HG03378 (cell line): ENCODE data around the gene TAX1BP1.

Source experiments
- ATAC-seq: cut with Tn5 transposase; IDR thresholded peaks from one replicate; pipeline ENCODE4 v1.9.1; 2021; ENCODE audit warnings: mild to moderate bottlenecking, moderate library complexity; ENCODE audit not compliant: unreplicated experiment

Gene TAX1BP1

DNA sequence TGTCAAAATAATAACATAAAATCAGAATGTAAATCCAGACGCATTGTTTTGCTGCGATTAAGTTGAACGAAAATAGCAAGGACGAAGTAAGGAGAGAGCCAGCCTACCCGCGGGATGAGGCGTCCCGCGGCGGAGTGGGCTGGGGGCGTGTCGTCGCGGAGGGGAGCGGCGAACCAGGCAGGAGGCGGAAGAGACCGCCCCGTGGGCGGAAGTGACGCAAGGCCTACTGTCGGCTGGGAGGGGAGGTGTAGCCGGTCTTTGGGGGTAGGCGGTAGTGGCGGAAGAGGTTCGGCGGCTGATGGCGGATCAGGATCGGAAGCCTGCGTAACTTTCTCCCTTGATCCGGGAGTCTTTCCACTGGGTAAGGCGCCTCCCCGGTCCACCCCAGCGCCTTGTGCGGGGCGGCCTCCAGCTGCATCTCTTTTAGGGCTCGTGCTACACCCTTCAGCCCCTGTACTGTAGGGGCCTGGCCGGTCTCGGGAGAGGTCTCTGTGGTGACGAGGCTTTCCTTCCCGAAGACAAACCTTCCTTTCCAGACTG, at the start of gene TAX1BP1:
TSS of gene TAX1BP1 (plus strand) at position 254 of the 540 bp plus-strand sequence. CDS start 8,363 bp downstream, outside the sequence.
- ATAC-seq = peak; percentile 87

DNA sequence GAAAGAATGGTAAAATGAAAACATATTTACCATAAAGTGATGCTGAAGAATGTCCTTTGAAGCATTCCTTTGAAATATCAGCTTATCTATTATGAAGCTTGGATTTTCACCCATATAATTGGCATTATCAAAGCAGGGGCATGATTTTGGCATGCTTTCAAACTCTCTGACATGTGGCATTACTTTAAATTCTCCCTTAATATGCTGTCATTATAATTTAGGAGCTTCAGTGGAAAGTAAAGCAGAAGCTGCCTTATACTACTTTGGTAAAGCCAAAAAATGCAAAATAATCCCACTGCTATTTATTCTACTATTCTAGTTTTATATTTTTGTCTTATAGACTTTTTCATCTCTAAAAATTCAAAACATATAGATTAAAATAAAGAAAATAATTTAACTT, 49.3 kb upstream of the TAX1BP1 start:
- no peak for ATAC-seq

GRCh38 chr7:27693794-27694193, 46.2 kb upstream of the TAX1BP1 start:
- no peak for ATAC-seq

- ATAC-seq = no peak
Measured at GRCh38 chr7:27695096-27695495, 44.9 kb upstream of the TAX1BP1 start.

- ATAC-seq = peak; percentile 87
Measured at GRCh38 chr7:27697861-27698430, 42.0 kb upstream of the TAX1BP1 start.

DNA sequence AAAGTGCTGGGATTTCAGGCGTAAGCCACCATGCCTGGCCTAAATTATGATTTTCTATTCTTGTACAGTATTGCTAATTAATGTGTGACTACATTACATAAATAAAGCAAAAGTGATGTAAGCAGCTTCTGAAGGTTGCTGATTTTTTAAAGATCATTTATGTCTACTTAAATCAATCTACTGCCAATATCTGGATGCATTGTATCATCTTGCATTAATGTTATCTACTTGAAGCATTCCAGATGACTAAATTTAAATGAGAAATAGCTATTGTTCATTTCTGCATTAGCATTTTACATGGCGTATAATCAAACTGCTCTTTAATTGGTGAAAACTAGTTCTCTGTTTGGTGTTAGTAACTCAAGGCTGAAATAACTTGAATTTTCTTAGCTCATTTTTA, 40.2 kb upstream of the TAX1BP1 start:
- no peak for ATAC-seq

GRCh38 chr7:27700501-27700900, 39.5 kb upstream of the TAX1BP1 start:
- ATAC-seq = no peak

DNA sequence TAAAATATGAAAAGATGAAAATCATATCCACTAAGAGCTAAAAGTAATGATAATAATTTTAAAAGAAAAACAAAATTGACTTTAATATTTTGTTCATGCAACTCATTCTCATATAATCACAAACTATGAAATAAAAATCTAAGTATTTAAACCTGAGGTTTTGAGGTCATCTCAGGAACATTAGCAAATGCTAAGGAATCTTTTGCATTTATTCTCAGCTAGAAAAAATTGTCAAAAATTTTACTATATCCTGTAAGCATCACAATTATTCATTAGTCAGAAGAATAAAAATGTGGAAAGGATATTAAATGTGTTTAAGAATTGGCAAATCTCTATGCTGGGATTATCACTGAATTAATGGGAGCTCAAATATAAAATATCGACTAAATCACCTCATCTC, 36.8 kb upstream of the TAX1BP1 start:
- no peak for ATAC-seq

- no peak for ATAC-seq
Measured at GRCh38 chr7:27704422-27705199, 35.4 kb upstream of the TAX1BP1 start.

DNA sequence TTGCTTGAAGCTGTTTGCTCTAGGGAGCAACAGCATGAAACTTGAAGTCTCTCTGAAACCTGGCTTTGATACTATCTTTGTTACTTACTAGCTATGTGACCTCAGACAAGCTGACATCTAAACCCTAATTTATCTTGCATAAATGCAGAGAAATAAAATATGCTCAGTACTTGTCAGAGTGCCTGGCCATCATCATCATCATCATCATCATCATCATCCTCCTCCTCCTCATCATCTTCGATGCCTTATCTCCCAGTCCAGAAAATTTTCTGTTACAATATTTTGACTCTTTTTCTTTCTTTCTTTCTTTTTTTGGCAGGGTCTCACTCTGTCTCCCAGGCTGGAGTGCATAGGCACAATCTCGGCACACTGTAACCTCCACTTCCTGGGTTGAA, 34.8 kb upstream of the TAX1BP1 start:
- no peak for ATAC-seq

DNA sequence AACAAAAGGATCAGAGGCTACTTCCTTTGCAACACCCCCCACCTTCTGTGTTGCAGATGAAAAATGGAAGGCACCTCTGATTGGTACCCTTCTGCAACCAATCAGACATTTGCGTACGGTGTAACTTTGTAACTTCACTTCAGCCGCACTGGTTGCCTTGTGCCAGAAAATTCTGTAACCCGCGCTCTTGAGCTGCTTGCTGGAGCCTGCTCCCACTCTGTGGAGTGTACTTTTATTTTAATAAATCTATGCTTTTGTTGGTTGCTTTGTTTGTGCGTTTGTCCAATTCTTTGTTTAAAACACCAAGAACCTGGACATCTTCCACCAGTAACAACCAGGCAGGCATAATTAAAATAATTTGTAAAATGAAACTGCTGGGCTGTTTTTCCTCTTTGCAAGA, 31.5 kb upstream of the TAX1BP1 start:
- ATAC-seq = no peak

- no peak for ATAC-seq
Measured at GRCh38 chr7:27709137-27710075, 30.6 kb upstream of the TAX1BP1 start.

GRCh38 chr7:27712217-27712616, 27.7 kb upstream of the TAX1BP1 start:
- ATAC-seq = no peak

DNA sequence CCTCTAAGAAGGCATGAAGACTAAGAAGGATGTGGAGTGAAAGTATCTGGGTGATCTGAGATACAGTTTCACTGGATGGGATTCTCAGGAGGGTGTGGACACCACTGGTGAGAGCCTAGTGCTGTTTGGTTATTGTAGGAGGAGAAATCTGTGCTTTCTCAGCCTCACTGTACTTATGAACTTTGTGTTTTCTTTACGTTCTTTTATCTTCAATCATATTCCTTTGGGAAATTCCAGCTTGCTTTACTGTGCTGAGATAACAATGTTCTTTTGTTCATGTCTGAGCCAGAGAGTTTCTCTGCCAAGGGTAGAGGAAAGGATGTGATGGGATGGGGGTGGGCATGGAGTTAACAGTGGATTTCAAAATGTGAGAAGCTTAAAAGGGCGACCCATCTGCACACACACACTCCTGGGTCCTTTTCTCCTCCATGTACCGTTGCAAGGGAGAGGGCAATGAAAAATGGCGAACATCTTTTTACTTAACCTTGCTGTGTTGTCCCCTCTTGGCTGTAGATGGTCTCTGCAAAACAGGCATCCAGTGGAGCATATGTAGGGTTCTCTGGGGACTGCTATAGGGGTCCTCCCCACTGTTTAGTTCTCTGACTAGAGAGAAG, 25.0 kb upstream of the TAX1BP1 start:
- no peak for ATAC-seq

- ATAC-seq = no peak
Measured at GRCh38 chr7:27723085-27723484, 16.9 kb upstream of the TAX1BP1 start.

GRCh38 chr7:27727058-27727457, 12.9 kb upstream of the TAX1BP1 start:
- ATAC-seq = no peak

- no peak for ATAC-seq
Measured at GRCh38 chr7:27730112-27730511, 9.8 kb upstream of the TAX1BP1 start.

GRCh38 chr7:27734583-27734982, 5.4 kb upstream of the TAX1BP1 start:
- no peak for ATAC-seq

GRCh38 chr7:27735165-27735564, 4.8 kb upstream of the TAX1BP1 start:
- no peak for ATAC-seq

DNA sequence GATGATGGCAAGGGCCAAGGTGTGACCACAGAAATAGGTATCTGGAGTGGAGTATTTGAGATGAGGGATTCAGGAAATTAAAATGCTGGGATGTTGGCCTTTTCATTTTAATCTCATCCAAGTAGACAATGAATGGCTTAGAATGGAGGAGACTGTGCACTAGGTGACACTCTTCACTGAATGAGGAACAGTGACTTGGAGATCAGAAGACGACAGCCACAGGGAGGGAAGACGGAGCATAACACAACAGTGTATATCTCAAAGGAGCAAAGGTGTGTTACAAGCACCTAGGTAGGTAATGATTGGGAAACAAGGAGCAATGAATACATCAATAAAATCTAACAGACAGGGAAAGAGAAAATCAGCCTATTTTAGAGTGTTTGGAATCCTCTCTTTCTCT, 4.1 kb upstream of the TAX1BP1 start:
- ATAC-seq = no peak

GRCh38 chr7:27737178-27737577, 2.8 kb upstream of the TAX1BP1 start:
- ATAC-seq = no peak
